GM19240 (cell line): ENCODE data around the gene STIMATE.

Source experiments
- DNase-seq: peaks from one replicate; pipeline ENCODE4 v3.0.0; 2011; ENCODE audit warnings: low spot score; ENCODE audit not compliant: insufficient read length

STIMATE gene

DNA sequence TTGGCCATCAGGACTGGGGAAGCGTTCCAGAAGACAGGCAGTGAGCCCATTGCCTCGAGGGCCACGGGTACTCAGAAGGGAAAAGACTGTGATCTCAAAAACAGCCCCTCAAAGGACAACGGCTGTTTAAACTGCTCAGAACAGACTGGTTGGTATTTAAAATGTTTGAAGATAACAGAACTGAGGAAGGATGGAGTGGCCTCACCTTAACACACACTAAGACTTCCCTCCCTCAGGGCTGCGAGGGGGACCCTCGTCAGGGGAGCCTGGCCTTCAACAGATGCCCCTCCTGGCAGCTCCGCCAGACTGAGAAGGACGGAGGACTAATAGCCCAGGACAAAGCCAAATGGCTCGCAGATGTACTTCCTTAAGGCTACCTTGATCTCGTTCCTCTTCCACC is 2.6 kb downstream of the STIMATE start:
- DNase-seq = no peak

DNA sequence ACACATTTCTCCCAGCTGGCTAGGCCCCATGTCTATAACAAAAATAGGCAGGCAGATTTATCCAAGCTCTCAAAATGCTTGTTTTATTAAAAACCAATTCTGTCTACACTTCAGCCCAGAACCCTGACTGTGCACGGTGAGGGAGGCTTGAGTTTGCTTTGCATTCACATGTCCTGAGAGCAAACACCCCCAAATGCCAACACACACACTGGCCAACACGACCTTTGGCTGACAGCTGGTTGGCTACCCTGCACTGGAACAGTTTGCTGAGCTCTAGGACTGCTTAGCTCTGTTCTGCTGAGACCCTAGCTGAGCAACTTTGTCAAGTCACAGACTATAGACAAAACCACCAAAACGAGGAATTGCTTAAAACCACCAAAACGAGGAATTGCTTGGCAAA is 3.6 kb downstream of the STIMATE start:
- no peak for DNase-seq

DNA sequence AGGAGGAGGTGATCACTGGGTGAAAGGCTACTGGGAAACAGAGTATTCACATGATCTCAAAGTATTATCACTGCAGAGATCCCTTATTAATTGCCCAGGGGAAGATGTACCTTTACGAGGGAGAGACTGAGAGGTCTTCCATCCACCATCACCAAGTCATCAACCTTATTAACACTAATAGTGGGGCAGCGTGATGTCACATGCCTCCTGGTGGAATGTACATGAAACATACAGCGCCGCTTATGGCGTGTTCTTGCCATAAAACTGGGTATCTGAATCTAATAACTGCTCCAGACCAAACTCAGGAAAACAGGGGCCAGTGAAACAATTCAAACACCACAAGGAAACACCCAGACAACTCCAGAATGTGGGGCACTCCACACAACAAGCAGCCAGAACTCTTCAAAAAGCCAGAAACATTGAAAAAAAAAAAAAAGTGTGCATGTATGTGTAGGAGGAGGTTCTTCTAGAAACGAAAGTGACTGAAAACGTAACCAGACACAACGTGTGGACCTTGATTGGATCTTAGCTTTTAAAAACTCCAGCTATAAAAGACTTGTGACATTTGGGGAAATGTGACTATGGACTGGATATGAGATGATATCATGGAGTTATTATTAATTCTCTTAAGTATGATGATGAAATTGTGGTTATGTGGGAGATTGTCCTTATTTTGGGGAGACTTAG is 4.6 kb downstream of the STIMATE start:
- DNase-seq = no peak

DNA sequence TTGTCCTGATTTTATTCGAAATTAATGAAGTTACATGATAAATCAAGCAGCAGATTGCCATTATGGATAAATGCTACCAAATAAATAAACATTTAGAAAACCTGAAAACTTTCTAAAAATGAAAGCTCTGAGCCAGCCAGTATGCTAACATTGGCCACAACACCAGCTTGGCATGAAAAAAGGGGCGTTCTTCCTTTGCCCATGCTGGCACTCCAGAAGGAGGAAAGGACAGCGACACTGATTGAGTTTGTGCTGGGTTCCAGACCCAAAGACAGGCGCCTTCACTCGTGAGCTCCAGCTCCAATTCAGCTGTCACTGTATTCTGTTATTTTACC is 5.1 kb downstream of the STIMATE start:
- DNase-seq = no peak

DNA sequence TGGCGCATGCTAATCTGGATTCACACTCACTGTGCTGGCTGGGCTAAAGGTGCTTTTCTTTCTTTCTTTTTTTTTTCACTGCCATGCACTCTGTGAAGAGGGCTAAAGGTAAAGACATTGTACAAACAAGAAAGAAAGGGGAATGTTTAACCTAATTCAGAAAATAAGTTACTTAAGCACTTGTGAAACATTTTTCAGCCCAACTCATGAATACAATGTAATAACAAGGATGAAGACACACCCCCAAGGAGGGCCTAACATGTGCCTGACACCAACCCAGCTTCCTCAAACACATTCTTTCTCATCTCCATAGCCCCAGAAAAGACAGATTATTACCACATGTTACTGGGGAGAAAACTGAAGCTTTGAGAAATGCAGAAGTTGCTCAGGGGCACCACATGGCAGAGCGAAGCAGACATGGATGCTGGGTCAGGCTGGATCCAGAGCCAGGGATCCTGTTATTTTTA is 5.7 kb downstream of the STIMATE start:
- DNase-seq = no peak

DNA sequence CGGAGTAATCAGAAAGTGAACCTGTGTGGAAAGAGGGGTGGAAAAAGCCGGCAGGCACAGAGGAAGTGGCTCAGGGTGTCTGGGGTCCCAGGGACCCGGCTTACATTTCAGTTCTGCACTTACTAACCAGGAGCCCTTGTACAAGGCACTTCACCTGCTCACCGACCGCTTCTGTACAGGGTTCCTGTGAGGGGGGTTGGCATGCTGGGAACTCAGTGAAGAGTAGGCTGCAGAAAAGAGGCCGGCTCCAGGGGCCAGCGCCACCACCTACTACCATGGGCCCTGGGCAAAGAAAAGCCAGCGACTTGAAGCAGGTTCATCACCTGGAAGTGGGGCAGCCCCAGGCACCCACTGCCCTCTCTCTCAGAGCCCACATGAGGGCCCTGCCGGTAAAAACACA is 6.2 kb downstream of the STIMATE start:
- no peak for DNase-seq

DNA sequence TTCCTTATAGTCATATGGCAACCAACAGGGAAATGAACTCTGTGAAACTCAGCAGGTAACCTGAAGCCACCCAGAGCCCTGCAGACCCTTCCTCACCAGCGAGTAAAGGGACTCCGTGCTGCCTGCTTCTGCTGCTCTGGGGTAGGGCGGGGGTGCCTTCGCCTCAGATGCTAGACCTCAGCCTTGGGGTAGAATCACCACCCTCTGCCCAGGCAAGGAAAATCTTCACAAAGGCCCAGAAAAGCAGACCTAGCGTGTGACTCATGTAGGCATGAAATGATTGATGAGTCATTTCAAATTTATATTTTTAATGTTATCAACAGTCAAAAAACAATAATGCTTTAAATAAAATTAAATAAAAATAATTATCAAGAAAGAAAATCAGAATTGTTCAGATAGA is 6.6 kb downstream of the STIMATE start:
- no peak for DNase-seq

DNA sequence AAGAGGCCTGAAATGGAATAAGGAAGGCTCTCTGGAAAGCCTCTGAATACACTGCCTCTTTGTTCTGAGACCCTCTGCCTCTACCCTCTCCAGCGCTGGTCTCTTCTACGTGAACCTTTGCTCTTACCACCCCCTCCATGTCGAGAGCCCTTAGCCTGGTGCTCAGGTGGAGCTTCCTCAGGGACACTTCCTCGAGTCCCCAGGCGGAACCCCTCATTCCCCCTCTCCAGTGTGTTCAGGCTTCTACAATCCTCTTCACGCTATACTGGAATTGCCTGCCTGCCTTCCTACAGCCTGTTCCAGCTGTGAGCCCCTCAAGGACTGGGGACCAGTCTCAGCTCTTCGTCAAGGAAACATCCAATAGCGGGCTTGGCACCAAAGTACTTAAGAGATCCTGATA is 7.4 kb downstream of the STIMATE start:
- DNase-seq = no peak

DNA sequence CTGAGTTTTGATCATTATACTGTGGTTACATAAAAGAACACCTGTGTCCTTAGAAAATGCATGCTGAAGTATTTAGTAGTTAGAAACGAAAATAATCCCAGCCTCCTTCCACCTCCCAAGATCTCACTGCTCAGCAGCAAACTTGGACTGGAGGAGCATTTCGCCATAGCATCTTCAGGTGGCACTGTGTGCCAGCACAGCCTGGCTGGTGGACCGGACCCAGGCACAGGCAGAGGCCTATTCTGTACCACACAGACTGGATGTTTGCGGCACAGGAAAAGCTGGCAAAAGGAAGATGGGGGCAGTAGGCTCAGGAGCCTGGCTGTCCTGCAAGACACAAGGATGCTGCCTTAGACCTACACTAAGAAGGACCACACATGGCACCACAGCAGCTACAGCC is 10.2 kb downstream of the STIMATE start:
- no peak for DNase-seq

DNA sequence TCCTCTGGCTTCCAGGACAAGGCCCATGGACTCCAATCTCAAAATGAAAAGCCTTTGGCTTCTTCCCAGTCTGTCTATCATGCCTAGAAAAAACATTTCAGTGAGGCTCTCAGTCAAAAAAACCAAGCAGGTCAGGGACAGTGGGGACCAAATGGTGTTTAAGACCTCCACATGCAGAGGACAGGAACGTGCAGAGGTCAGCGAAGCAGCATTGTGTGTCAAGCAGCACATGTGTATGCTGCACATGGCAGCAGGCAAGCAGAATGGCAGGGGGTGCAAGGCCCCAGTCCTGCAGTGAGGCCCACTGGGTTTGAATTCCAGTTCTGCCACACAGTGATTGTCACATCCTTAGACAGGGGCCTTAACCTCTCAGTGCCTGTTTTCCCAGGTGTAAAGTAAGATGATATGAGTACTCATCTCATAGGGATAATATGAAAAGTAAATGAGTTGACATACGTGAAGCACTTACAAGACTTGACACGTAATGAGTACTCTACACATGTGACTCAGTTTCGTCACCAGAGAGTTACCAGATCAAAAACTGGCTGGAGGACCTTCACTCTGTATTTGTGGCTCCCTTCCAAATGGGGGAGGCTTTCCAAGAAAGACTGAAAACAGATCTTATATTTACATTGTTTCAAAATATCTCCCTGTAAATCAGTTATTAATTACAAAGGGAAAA is 11.2 kb downstream of the STIMATE start:
- no peak for DNase-seq

DNA sequence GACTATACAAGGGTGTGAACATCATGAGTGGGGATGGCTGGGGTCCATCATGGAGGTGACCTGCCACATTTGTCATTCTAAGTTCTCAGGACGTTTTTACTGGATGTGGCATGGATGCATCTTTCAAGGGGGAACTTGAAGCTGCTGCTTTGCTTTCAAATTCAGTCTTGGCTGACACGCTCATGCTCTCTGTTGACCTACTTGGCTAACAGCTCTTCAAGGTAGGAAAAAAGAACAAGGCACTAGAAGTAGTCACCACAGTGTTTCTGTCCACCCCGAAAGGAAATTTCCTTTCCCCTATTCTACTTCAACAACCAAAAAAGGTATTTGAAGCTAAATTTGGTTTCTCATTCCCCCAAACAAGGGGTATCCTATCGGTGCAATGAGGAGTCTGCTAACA is 15.0 kb downstream of the STIMATE start:
- DNase-seq = no peak

DNA sequence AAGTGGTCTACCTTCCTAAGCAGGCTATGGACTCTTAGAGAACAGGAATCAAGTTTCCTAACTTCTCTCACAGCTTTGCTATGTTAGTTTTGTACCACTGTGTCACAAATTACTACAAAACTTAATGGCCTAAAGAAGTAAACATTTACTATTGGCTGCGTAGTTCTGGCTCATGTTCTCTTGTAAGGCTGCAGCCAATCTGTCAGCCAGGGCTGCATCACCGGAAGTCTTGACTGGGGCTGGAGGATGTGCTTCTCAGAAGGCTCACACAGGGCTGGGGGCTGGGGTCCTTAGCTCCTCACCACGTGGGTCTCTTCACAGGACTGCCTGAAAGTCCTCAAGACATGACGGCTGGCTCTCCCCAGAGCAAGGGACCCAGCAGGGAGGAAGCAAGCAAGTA is 15.5 kb downstream of the STIMATE start:
- DNase-seq = no peak

DNA sequence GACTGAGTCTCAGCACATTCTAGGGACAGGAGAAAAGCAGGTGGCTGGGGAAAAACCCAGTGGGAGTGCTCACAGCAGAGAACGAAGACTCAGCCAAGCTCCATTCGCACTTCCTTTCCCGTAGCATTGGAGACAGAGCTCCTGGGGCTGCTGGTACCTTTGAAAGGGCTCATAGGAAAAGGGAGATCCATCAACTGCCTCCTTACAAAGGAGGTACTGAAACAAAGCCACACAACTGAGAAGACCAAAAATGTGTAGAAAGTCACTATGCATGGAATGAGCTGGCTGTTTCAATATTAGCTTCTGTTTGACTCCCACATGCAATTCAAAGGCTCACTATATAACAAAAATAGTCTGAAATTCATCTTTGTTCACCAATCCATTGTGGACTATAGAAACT is 16.9 kb downstream of the STIMATE start:
- DNase-seq = no peak

DNA sequence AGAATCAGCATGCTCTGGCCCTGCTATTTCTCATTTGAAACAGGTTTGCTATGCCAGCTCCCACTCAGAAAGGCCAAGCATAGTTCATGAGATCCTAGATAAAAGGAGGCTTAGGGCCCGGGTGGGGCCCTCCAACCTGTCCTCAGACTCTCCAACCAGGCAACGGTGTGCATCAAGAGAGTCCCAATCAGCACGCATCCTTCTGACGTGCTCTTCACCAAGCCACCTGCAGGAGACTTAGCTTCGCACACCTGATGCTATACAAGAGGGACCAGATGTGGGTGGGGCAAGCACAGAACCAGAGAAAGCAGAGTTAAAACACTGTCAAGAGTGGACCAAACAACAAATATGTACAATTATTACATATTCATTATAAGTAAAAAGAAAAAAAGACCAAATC is 17.3 kb downstream of the STIMATE start:
- no peak for DNase-seq

DNA sequence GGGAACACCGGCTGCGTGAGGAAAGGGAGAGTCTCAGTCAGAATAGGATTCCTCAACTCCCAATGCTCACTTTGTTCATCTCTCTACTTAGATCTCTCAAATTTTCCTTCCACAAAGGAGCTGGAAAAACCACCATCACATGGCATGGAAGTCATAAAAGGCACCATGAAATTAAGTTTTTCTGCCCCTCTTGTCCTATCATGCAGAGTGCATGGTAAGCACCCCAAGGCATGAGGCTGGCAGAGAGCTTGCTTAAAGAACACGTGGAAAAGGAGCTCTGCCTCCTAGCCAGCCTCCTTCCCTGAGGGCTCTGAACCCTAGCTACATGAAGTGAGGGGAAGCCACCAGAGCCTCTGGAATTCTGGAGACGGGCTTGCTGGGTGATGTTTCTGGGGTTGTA is 17.8 kb downstream of the STIMATE start:
- DNase-seq = no peak

DNA sequence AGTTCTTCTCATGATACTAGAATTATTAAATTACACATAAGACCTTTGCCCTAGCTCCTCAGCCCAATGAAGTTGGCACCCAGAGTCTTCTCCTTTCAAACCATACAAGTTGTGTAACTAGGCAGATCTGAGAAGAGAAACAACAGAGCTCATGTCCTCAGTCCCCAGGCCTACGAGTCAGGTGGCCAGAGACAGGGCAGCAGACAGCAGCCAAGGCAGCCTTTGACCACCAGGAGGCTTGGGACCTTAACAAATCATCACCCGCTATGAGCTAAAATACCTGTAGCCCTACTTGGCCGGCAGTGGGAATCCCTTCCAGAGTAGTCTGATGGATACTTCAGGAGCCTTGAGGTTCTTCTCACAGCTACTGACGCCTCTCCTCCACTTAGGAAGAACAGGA is 18.3 kb downstream of the STIMATE start:
- no peak for DNase-seq

DNA sequence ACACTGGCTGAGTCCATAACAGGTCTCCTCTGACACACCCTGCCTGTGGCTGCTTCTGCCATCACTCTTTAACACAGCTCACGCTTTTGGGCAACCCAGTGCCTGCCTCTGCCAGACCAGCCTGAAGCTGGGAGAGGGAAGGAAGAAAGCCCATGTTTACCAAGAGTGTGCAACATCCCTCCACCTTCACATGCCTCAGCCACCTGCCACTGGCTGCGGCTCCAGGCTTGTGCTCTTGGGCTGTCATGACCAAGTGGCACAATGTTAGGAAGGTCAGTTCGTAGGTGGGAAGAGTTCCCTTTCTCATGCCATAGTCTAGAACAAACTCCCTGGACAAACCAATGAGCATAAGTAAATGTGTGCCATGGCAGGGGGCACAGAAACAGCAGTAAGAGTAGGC is 20.3 kb downstream of the STIMATE start:
- no peak for DNase-seq

DNA sequence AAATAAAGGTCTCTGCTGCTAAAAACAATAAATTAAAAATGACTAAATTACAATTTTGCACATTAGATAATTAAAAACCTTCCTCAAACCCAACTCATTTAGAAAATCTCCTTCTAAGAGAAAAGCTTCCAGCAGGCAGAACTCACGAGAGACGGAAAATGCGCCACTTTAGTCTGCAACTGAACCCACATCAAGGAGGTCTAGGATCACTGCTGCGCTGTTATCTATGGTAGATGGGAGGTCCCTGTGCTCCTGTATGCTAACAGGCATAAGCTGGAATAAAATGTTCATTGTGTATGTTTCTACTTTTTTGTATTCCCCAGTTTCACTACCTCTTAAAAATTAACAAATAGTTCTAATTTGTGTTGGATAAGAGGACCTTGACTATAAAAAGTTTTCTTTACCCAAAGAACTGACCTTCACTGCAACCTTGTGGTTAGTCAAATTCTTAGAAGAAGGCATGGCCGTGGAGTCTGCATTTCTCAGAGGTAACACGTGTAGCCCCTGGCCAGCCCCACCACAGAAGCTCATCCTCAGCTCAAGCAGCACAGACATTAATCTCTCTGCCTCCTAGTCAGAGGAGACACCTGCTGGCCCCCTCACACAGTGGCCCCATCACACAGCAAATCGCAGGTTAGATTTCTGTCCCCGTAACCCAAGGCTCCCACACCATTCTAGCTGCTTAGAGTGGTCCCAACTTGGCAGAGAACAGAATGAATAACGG is 22.3 kb downstream of the STIMATE start:
- DNase-seq = no peak

DNA sequence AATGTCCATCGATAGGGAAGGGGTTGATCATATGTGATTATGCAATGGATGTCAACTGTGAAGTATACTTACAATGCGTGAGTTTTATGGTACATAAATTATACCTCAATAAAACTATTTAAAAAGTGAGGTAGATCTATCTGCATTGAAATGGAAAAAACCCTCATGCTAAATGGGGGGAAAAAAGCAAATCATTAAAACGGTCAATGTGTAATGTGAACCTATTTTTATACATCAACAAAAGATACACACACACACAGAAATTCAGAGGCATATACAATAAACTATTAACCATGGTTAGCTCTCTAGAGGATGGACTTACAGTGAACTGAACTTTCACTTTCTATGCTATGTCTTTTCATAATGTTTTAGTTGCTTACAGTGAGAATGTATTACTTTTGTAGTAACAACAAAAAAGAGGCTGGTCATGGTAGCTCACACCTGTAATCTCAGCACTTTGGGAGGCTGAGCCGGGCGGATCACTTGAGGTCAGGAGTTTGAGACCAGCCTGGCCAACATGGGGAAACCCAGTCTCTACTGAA is 23.1 kb downstream of the STIMATE start:
- DNase-seq = no peak

DNA sequence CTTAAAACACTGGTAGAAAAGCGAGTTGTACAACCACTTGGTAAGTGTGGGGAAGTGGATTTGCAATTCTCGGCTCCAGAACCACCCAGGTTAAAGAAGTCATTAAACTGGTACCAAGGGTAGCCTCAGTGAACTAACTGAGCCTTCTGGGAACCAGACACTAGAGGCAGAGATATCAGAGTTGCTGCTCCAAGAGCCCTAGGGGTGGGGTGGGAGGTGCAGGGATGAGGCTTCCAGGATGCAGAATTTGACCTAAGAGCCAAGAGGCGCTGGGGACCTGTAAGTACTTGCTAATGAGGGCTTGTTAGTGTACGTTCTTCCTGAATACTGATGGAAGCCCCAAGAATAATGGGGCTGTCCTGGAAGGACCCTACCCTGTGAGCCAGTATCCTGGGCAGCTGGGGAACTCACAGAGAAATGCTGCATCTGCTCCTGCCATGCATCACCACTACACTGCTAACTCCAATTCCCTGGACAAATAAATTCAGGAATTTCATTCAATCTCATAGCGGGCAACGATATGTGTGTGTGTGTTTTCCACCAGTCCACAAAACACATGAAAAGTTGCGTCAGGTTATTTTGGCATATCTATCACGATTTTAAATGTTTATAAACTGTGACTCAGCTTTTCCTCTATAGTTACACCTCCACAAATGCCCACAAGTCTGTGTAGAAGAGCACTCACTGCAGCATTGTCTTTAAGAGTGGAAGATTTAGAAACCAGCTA is 23.8 kb downstream of the STIMATE start:
- DNase-seq = no peak

DNA sequence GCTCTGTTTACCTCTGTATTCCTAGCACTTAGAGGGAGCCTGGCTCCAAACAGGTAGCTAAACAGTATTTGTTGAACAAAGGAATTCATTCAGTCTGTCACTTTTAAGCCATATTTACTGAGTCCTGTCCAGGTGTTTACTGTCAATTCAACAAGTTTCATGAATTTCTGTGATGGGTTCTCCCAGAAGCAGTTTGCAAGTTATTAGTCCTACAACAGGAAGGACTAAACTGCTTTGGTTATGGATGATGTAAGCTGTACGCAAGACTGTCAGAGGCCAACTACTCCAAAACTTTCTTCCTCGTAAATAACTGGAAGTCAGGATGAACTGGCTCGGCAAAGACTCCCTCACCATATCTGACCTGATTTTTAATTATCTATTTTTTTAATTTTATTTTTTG is 25.1 kb downstream of the STIMATE start:
- no peak for DNase-seq

DNA sequence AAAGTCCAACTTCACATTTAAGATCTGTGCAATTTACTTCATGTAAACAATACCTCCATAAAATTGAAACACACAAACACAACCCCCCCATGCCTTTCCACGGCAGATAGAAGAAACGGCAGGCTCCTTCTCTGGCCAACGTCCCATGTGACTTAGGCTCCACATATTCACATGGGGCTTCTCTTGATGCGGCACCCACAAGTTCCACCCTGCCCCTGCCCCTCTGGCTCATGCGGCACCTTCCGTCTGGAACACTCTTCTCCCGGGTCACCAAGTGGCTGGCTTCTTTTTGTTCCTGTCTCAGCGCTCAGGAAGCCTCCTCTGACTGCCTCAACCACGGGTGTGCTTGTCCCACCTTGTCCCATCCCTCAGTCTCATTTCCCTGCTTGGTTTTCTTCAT is 25.6 kb downstream of the STIMATE start:
- no peak for DNase-seq
